HG03354 (cell line): ENCODE measurements around the gene ZNF135.

Experiments used
- ATAC-seq: cut with Tn5 transposase; IDR thresholded peaks from one replicate; pipeline ENCODE4 v1.9.1; 2021; ENCODE audit warnings: mild to moderate bottlenecking; ENCODE audit not compliant: unreplicated experiment, poor library complexity, severe bottlenecking

ZNF135 gene

DNA sequence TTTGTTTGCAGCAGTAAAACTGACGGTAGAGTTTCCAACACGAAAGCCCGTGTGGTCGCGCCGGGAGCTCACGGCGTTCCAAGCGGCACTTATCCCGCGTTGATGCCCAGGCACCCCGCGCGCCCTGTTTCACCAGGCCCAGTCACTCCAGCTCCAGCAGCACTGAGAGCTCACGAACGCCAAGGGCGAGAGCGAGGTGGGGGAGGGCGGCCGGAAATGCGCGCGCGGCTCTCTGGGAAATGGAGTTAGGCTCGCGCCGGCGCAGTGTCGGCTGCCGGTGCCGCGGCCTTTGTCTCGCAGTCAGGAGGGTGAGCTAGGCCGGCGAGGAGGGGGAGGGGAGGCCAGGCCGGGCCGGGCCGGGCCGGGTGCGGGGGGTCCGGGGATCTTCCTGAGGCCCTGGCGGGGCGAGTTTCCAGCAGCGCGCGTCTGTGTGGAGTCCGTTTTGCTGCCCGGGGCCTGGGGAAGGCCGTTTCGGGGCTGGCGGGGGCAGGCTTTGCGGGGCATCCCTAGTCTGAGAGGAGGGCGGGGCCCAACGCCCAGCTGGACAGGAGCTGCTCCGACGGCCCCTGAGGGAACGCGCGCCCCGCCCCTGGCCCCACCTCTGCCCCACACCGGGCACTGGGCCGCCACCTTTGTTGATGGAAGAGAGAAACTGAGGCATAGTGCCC is at the start of gene ZNF135:
TSS of gene ZNF135 (plus strand) at position 280 of the 668 bp plus-strand sequence. CDS start 721 bp downstream, outside the sequence.
- ATAC-seq: no peak

DNA sequence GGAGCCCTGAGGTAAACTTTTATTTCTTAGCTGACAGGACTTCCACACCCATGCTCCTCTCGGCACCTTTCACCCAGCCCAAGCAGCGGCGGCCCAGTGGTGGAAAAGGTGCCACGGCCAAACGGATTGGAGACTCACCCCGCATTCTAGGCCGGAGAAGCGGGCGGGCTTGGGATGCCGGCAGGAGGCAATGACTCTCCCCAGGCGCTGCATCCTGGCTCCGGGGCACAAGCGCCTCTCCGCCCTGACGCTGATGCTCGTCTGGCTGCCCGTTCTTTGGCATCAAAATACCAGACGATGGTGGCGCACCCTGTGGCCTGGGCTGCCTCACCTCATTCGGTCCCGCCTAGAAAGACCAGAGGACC is 49.8 kb upstream of the ZNF135 start:
- ATAC-seq: no peak

DNA sequence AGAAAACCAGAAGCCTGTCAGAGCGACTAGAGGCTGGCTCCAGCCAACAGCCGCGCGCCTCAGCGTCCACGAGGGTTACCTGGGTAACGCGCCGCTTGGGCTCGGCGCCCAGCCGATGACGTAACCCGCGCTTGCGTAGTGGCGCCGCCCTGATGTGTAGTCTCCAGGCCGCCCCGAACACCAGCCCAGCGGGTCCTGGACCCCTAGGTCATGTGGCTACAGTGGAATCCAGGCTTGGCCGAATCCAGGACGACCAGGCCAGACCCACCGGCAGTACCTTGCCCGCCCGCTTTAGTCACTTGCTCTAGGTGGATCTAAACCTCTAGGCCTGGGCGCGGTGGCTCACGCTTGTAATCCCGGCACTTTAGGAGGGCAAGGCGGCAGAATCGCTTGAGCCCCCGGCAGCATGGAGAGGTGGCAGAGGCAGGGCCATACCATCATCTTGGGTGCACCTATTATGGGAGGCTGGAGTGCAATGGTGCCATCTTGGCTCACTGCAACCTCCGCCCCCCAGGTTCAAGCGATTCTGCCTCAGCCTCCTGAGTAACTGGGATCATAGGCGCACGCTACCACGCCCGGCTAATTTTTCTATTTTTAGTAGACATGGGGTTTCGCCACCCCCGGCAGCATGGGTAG is 49.3 kb upstream of the ZNF135 start:
- peak; percentile 83 for ATAC-seq

DNA sequence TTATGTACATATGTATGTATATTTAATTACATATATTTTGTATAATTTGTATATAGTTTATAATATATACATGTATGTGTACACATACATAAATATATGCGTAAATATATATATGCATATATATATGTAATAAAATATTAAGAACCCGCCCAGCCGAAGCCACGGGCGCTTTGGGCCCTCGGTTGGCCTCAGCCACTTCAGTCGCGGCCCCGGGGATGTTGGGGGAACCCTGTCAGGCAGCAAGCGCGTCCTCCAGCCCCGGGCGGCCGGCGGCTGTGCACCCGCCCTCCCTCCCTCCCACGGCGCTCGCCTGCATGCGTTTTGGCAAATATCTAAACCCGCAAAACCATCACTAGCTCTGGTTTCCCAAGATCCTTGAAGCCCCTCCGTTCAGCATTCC is 48.6 kb upstream of the ZNF135 start:
- ATAC-seq: no peak

- ATAC-seq: no peak
Observed at GRCh38 chr19:58014141-58014540, 44.9 kb upstream of the ZNF135 start.

GRCh38 chr19:58020129-58020528 is 39.0 kb upstream of the ZNF135 start:
- no peak for ATAC-seq

- ATAC-seq: no peak
Observed at GRCh38 chr19:58021541-58022282, 37.4 kb upstream of the ZNF135 start.

GRCh38 chr19:58022283-58022660 is 36.8 kb upstream of the ZNF135 start:
- no peak for ATAC-seq

- ATAC-seq: no peak
Observed at GRCh38 chr19:58024661-58025060, 34.4 kb upstream of the ZNF135 start.

DNA sequence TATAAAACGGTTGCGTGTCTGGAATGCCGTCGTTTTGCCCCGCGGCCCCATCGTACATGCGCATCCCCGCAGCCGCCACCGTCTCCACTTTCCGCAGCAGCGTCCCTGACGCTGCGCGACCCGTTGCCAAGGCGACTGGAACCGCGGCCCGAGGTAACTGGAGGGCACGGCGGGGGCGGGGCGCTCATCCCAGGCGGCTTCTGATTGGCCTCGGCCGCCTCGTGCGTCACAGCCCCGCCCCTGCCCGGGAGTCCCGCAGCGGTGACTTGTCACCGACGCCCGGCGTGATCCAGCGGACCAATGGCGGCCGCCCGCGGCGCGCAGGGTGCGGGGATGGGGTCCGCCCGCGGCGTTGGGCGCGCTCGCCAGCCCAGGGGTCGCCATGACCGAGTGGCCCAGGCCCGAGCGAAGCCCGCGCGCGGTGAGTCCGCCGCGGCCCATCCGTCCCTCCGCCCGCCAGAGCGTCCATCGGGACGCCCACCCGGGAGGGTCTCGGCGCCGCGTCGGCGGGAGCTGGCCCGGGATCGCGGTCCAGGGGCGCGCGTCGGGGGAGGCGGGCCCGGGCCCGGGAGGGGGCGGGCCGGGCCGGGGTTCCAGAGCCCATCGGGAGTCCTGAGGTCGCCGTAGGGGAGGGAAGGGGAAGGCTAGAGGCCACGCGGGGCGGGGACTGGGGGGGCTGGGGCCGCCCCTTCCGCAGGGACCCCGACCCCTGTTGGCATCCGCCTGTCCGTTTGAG is 25.2 kb upstream of the ZNF135 start, which contains the start of gene ZSCAN1:
TSS of gene ZSCAN1 (plus strand) at position 285 of the 736 bp plus-strand sequence. CDS start 3,812 bp downstream, outside the sequence.
- ATAC-seq: no peak

GRCh38 chr19:58034477-58034793 is 24.6 kb upstream of the ZNF135 start:
- no peak for ATAC-seq

DNA sequence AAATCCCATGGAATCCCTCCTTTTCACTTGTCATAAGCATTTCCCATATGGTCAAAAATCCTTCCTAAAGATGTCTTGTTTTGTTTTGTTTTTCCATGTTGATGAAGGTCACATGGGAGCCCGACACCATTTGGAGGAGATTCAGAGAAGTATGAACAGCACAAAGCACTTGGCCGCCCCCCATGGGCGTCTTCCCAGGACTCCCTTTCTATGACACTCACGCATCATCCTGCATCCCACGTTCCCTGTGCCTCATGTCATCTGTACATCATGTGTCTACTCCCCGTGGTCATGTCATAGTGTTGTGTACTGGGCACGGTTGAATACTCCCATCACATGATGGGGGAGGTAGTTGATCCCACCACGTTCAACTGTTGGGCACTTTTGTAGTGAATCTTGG is 23.2 kb upstream of the ZNF135 start:
- ATAC-seq: no peak

- ATAC-seq: no peak
Observed at GRCh38 chr19:58037927-58038687, 21.0 kb upstream of the ZNF135 start.

DNA sequence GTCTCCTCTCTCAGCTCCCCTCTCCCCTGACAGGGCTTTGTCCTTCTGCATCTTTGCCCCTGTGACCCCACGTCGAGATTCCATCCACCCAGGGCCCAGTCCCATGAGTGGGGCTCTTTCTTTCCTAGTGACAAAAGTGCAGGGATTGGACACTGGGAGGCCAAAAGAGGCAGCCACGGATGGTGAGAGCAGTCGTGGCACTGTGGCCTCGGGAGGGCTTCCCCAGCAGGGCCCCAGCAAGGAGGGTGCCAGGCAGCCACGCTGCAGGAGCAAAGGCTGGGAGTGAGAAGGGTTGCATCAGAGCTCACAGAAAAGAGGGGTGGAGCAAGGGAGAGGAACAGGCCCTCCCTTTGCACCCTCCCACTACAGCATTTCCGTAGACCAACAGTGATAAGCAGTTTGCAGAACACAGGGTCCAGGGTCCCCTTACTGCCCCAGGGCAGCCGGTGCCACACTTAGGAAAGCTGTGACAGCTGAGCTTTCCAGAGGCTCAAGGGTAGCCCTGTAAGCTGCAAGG is 20.3 kb upstream of the ZNF135 start:
- ATAC-seq: no peak

- no peak for ATAC-seq
Observed at GRCh38 chr19:58040751-58041525, 18.1 kb upstream of the ZNF135 start.

- ATAC-seq: no peak
Observed at GRCh38 chr19:58042495-58043340, 16.4 kb upstream of the ZNF135 start.

DNA sequence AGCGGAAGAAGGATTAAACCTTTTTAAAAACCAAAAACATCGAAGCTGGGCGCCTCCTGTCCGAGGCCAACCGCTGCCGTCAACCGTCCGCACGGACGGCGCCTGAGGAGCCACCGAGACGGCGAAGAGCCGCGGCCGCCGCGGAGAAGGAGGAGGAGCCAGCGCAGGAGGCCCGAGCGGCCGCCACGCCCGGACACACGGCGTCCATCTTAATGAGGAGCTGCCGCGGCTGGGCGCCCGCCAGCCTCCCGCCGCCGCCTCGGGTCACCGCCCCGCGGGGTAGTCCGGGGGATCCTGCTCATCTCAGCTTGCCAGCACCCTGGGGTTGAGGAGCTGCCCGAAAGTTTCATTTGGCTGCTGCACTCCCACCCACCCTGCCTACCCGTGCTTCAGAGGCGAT is 14.7 kb upstream of the ZNF135 start:
- no peak for ATAC-seq

GRCh38 chr19:58044886-58045285 is 14.2 kb upstream of the ZNF135 start:
- ATAC-seq: no peak
